PC-9 (cell line): ENCODE results near the gene ACTR3C.
"Not testable (repeated sequence)": the region's sequence is repeated elsewhere in the genome, so short reads cannot be mapped to it uniquely, and the experiment has no call there.

Source experiments
- CTCF ChIP-seq: fragments of 200-600 bp; sonication (generic); conservative IDR thresholded peaks from 2 replicates; pipeline ENCODE4 v1.6.1; 2017; ENCODE audit warnings: mixed run types, antibody characterized with exemption, mild to moderate bottlenecking, moderate library complexity
- EZH2 ChIP-seq: fragments of 200-600 bp; sonication (generic); IDR thresholded peaks from 2 replicates; pipeline ENCODE4 v1.8.0; 2017; ENCODE audit warnings: antibody characterized with exemption, low read depth

GRCh38 chr7:150305259-150305902, 18.0 kb downstream of the ACTR3C start:
- TF ChIP-seq CTCF, EZH2: not testable (repeated sequence)
